ENCODE results near the gene TIMM10. TPM values are rescaled to one million over a fixed set of nuclear protein-coding genes. Genes with fewer than 3 reads are reported as not detected.

The TIMM10 gene
- total RNA-seq, 6 donors from 2014 or later: 7.3 to 62.2 (median 26.8) TPM

- Histone ChIP-seq H3K36me3 (no peaks in the 10 kb centered on the region), H3K4me3 (no peak overlapping the region), H3K4me1 (peaks cover 11 to 27% (median 16%) of the 10 kb centered on the region in 4 donors), H3K27ac (no peak overlapping the region), H3K27me3 (no peaks in the 10 kb centered on the region), H3K9me3 (no peaks in the 10 kb centered on the region)
- WGBS, 2 donors: 89 to 97% methylated on average over 6 of the region's 6 CpGs
- DNase-seq: no peak
- TF ChIP-seq POLR2AphosphoS5 (IDR thresholded peaks at IDR 0.05): no peak
- TF ChIP-seq, protein P1, sequence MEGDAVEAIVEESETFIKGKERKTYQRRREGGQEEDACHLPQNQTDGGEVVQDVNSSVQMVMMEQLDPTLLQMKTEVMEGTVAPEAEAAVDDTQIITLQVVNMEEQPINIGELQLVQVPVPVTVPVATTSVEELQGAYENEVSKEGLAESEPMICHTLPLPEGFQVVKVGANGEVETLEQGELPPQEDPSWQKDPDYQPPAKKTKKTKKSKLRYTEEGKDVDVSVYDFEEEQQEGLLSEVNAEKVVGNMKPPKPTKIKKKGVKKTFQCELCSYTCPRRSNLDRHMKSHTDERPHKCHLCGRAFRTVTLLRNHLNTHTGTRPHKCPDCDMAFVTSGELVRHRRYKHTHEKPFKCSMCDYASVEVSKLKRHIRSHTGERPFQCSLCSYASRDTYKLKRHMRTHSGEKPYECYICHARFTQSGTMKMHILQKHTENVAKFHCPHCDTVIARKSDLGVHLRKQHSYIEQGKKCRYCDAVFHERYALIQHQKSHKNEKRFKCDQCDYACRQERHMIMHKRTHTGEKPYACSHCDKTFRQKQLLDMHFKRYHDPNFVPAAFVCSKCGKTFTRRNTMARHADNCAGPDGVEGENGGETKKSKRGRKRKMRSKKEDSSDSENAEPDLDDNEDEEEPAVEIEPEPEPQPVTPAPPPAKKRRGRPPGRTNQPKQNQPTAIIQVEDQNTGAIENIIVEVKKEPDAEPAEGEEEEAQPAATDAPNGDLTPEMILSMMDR (IDR thresholded peaks at IDR 0.05): no peak
- no peak for TF ChIP-seq POLR2A (IDR thresholded peaks at IDR 0.05)
- TF ChIP-seq EP300 (IDR thresholded peaks at IDR 0.05): no peak
- ATAC-seq (ENCODE audit: low FRiP score in 2 of 2): no peak
Measured at GRCh38 chr11:57511741-57512430, 18.7 kb downstream of the TIMM10 start.

DNA sequence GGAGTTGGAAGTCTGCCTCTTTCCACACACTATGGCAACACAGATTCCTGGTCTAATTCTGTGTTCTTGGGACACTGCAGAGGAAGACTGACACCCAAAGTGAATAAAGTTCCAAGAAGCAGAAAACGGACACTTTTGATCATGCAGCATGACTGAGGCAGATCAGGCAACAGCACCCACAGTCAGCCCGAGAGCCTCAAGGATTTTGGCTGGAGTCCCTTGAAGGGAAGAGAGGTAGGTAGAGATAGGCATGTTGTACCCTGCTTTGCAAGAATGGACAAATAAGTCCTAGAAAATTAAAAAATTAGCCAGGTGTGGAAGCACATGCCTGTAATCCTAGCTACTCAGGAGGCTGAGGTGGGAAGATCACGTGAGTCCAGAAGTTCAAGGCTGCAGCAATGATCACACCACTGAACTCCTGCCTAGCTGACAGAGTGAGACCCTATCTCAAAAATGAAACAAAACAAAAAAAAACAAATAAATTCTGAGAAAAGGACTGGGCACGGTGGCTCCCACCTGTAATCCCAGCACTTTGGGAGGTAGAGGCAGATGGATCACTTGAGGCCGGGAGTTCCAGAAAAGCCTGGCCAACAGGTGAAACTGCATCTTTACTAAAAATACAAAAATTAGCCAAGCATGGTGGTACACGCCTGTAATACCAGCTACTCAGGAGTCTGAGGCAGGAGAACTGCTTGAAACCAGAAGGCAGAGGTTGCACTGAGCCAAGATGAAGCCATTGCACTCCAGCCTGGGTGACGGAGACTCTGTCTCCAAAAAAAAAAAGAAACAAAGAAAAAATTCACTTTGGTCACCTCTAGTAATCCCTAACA lies 22.0 kb downstream of the TIMM10 start:
- Histone ChIP-seq H3K9me3 (no peaks in the 10 kb centered on the region), H3K36me3 (peaks cover 0 to 5% (median 0%) of the 10 kb centered on the region in 4 donors), H3K27ac (no peak overlapping the region), H3K4me1 (peaks cover under 1 to 6% (median 3%) of the 10 kb centered on the region in 4 donors), H3K4me3 (no peak overlapping the region), H3K27me3 (no peaks in the 10 kb centered on the region)
- DNase-seq (no peak), ATAC-seq (ENCODE audit: low FRiP score in 2 of 2) (no peak)
- TF ChIP-seq, protein P1 (IDR thresholded peaks at IDR 0.05): no peak
- TF ChIP-seq POLR2AphosphoS5 (IDR thresholded peaks at IDR 0.05) (no peak), POLR2A (IDR thresholded peaks at IDR 0.05) (no peak), EP300 (IDR thresholded peaks at IDR 0.05) (no peak)
- 92 to 93% methylated on average over 7 of the region's 7 CpGs for WGBS, 2 donors

- H3K4me3 ChIP-seq: no peak overlapping the region
Measured at GRCh38 chr11:57506522-57506921, 24.0 kb downstream of the TIMM10 start.

GRCh38 chr11:57504511-57504910 lies 26.0 kb downstream of the TIMM10 start:
- DNase-seq: no peak
- H3K27ac ChIP-seq: no peak overlapping the region
- H3K9me3 ChIP-seq: no peaks in the 10 kb centered on the region
- ATAC-seq (ENCODE audit: low FRiP score in 2 of 2): no peak
- peaks cover 7 to 24% (median 15%) of the 10 kb centered on the region in 4 donors for H3K4me1 ChIP-seq
- H3K4me3 ChIP-seq: no peak overlapping the region
- H3K36me3 ChIP-seq: peaks cover 0 to 5% (median 0%) of the 10 kb centered on the region in 4 donors
- H3K27me3 ChIP-seq: no peaks in the 10 kb centered on the region
- no peak for TF ChIP-seq EP300 (IDR thresholded peaks at IDR 0.05)
- TF ChIP-seq, protein P1 (IDR thresholded peaks at IDR 0.05): no peak
- TF ChIP-seq POLR2A (IDR thresholded peaks at IDR 0.05): no peak
- no peak for TF ChIP-seq POLR2AphosphoS5 (IDR thresholded peaks at IDR 0.05)
- WGBS, 2 donors: 93% methylated on average over 4 of the region's 4 CpGs

More at GRCh38 chr11:57506522-57506921, 24.0 kb downstream of the TIMM10 start:
- peaks cover 0 to 8% (median 1%) of the 10 kb centered on the region in 4 donors for H3K4me1 ChIP-seq
- H3K27me3 ChIP-seq: no peaks in the 10 kb centered on the region
- DNase-seq: no peak
- no peak for ATAC-seq (ENCODE audit: low FRiP score in 2 of 2)
- peaks cover 0 to 5% (median 0%) of the 10 kb centered on the region in 4 donors for H3K36me3 ChIP-seq
- no peaks in the 10 kb centered on the region for H3K9me3 ChIP-seq
- H3K27ac ChIP-seq: no peak overlapping the region
- no peak for TF ChIP-seq EP300 (IDR thresholded peaks at IDR 0.05)
- TF ChIP-seq, protein P1 (IDR thresholded peaks at IDR 0.05): no peak
- no peak for TF ChIP-seq POLR2AphosphoS5 (IDR thresholded peaks at IDR 0.05)
- TF ChIP-seq POLR2A (IDR thresholded peaks at IDR 0.05): no peak
- WGBS, 2 donors: 75 to 100% methylated on average over 1 of the region's 1 CpG
